ENCODE results near the gene HOXC10.

DNA sequence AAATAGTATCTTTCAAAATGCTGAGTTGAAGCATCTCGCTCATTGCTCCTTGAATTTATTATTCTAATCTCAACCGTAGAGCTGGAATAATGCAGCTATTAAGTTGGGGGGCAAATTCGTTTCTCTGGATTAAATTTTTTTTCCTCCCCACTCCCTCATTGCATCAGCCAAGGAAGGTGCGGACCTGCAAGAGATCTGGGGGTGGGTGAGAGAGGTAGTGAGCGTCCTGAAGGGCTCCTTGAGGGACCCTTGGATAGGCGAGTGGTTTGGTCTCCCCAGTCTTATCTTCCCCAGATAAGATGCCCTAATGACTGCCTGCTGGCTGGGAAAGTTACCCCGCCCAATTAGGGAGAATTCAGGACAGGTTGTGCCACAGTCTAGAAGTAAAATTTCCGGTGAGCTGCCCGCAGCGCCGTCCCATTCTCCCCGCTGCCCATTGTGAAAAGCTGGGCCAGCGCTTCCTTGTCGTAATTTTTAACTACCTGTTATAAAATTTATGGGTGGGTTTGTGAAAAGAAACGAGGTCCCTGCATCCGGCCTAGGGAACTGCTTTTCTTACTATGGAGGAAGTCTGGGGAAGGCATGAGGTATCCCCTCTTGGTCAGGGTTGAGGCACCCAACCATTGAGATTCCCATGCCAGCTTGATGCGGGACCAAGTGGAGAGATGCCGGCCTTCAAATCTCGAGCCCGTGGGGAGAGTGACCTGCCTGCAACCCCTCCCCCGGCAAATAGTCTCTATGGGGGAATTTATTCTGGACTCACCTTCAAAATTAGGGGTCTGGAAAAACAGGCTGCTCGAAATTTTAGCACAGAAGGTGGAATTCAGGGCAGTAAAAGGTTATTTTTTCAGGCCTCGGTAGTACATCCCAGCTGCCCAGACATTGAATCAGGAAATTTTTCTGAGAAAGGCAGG lies 30.3 kb downstream of the HOXC10 start:
- no peak for TF ChIP-seq EZH2 (IDR thresholded peaks at IDR 0.05; ENCODE audit: borderline replicate concordance, low read length)
- TF ChIP-seq, protein P1, sequence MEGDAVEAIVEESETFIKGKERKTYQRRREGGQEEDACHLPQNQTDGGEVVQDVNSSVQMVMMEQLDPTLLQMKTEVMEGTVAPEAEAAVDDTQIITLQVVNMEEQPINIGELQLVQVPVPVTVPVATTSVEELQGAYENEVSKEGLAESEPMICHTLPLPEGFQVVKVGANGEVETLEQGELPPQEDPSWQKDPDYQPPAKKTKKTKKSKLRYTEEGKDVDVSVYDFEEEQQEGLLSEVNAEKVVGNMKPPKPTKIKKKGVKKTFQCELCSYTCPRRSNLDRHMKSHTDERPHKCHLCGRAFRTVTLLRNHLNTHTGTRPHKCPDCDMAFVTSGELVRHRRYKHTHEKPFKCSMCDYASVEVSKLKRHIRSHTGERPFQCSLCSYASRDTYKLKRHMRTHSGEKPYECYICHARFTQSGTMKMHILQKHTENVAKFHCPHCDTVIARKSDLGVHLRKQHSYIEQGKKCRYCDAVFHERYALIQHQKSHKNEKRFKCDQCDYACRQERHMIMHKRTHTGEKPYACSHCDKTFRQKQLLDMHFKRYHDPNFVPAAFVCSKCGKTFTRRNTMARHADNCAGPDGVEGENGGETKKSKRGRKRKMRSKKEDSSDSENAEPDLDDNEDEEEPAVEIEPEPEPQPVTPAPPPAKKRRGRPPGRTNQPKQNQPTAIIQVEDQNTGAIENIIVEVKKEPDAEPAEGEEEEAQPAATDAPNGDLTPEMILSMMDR (conservative IDR thresholded peaks at IDR 0.05 in 1 of 2, IDR thresholded peaks at IDR 0.05 in 1 of 2; ENCODE audit: extremely low read depth in 1 of 2, insufficient read depth in 1 of 2, low read depth in 1 of 2, low read length in 2 of 2) = no peak

All from mammary epithelial cell (primary cell).